K562 (cell line): ENCODE measurements around the gene PMVK.

ENCODE experiments used
- CREM ChIP-seq: IDR thresholded peaks from 2 replicates; pipeline ENCODE4 v1.6.1; 2014; ENCODE audit warnings: antibody characterized with exemption, low read depth
- HDAC6 ChIP-seq: IDR thresholded peaks from 2 replicates; pipeline ENCODE4 v1.6.1; 2012; ENCODE audit warnings: low read depth, mild to moderate bottlenecking, control low read depth, inconsistent platforms, low read length, moderate library complexity
- MYBL2 ChIP-seq, 2 experiments: fragments of 450-650 bp in 1 of 2; sonication (generic) in 1 of 2; formaldehyde crosslinking in 1 of 2; IDR thresholded peaks; 2 replicates each; pipeline versions ENCODE4 v1.6.1 to v1.8.1; 2017 to 2022; ENCODE audit warnings: borderline replicate concordance in 1 of 2, inconsistent platforms in 1 of 2, low read depth in 1 of 2, mild to moderate bottlenecking in 1 of 2, missing genetic modification reagents in 1 of 2, moderate library complexity in 1 of 2
- ZZZ3 ChIP-seq: fragments of 450-650 bp; IDR thresholded peaks from 2 replicates; pipeline ENCODE4 v1.6.1; 2016; ENCODE audit warnings: antibody characterized with exemption, mild to moderate bottlenecking, moderate library complexity
- TF ChIP-seq, protein P1 (sequence below), 3 experiments: IDR thresholded peaks in 2 of 3; conservative IDR thresholded peaks in 1 of 3; 2 replicates each; pipeline ENCODE4 v1.5.1; 2011 to 2012; ENCODE audit warnings: low read length in 3 of 3, mild to moderate bottlenecking in 3 of 3, control low read depth in 2 of 3, improper control_type of control experiment in 1 of 3, inconsistent platforms in 1 of 3, low read depth in 1 of 3, mixed read lengths in 1 of 3, moderate library complexity in 1 of 3; ENCODE audit not compliant: insufficient read depth in 2 of 3
- TF ChIP-seq, protein P2 (sequence below), 2 experiments: fragments of 450-650 bp; IDR thresholded peaks; 2 replicates each; pipeline ENCODE4 v1.6.1; 2016; ENCODE audit warnings: mild to moderate bottlenecking in 2 of 2, borderline replicate concordance in 1 of 2, low read depth in 1 of 2, moderate library complexity in 1 of 2
- TF ChIP-seq, protein P3 (sequence below): fragments of 150-350 bp; IDR thresholded peaks from 2 replicates; pipeline ENCODE4 v1.6.1; 2014; ENCODE audit warnings: low read depth, mild to moderate bottlenecking, low read length, borderline replicate concordance
- TF ChIP-seq, protein P4 (sequence below): sonication (generic); formaldehyde crosslinking; IDR thresholded peaks from 2 replicates; pipeline ENCODE4 v1.8.1; 2022; ENCODE audit warnings: missing genetic modification reagents

DNA sequence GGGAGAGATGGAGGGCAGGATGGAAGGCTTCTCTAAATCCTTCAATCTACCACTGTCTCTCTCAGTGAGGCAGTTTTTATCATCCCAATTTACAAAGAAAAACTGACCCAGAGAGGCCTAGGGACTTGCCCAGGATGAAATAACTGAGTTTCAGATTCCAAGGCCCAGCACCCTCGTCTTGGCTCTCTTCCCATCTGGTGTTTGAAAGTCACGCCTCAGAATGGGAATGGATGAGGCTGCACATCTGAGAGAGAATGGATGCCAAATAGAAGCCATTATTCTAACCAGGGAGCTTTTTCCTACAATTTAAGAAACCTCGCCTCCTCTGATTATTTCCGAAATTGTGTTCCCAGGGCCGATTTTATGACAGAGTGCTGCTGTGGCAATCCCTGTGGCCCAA lies 55.8 kb downstream of the PMVK start:
- TF ChIP-seq, protein P1, sequence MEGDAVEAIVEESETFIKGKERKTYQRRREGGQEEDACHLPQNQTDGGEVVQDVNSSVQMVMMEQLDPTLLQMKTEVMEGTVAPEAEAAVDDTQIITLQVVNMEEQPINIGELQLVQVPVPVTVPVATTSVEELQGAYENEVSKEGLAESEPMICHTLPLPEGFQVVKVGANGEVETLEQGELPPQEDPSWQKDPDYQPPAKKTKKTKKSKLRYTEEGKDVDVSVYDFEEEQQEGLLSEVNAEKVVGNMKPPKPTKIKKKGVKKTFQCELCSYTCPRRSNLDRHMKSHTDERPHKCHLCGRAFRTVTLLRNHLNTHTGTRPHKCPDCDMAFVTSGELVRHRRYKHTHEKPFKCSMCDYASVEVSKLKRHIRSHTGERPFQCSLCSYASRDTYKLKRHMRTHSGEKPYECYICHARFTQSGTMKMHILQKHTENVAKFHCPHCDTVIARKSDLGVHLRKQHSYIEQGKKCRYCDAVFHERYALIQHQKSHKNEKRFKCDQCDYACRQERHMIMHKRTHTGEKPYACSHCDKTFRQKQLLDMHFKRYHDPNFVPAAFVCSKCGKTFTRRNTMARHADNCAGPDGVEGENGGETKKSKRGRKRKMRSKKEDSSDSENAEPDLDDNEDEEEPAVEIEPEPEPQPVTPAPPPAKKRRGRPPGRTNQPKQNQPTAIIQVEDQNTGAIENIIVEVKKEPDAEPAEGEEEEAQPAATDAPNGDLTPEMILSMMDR (IDR thresholded peaks at IDR 0.05 in 2 of 3, conservative IDR thresholded peaks at IDR 0.05 in 1 of 3; ENCODE audit: insufficient read depth in 2 of 3, low read depth in 1 of 3, low read length in 3 of 3) = no peak
- TF ChIP-seq ZZZ3 (no peak), CREM (no peak), MYBL2 (IDR thresholded peaks at IDR 0.05; ENCODE audit: low read depth) (no peak), MYBL2 (CRISPR knock-in tag; IDR thresholded peaks at IDR 0.05; ENCODE audit: borderline replicate concordance) (no peak), HDAC6 (no peak)
- TF ChIP-seq, protein P2, sequence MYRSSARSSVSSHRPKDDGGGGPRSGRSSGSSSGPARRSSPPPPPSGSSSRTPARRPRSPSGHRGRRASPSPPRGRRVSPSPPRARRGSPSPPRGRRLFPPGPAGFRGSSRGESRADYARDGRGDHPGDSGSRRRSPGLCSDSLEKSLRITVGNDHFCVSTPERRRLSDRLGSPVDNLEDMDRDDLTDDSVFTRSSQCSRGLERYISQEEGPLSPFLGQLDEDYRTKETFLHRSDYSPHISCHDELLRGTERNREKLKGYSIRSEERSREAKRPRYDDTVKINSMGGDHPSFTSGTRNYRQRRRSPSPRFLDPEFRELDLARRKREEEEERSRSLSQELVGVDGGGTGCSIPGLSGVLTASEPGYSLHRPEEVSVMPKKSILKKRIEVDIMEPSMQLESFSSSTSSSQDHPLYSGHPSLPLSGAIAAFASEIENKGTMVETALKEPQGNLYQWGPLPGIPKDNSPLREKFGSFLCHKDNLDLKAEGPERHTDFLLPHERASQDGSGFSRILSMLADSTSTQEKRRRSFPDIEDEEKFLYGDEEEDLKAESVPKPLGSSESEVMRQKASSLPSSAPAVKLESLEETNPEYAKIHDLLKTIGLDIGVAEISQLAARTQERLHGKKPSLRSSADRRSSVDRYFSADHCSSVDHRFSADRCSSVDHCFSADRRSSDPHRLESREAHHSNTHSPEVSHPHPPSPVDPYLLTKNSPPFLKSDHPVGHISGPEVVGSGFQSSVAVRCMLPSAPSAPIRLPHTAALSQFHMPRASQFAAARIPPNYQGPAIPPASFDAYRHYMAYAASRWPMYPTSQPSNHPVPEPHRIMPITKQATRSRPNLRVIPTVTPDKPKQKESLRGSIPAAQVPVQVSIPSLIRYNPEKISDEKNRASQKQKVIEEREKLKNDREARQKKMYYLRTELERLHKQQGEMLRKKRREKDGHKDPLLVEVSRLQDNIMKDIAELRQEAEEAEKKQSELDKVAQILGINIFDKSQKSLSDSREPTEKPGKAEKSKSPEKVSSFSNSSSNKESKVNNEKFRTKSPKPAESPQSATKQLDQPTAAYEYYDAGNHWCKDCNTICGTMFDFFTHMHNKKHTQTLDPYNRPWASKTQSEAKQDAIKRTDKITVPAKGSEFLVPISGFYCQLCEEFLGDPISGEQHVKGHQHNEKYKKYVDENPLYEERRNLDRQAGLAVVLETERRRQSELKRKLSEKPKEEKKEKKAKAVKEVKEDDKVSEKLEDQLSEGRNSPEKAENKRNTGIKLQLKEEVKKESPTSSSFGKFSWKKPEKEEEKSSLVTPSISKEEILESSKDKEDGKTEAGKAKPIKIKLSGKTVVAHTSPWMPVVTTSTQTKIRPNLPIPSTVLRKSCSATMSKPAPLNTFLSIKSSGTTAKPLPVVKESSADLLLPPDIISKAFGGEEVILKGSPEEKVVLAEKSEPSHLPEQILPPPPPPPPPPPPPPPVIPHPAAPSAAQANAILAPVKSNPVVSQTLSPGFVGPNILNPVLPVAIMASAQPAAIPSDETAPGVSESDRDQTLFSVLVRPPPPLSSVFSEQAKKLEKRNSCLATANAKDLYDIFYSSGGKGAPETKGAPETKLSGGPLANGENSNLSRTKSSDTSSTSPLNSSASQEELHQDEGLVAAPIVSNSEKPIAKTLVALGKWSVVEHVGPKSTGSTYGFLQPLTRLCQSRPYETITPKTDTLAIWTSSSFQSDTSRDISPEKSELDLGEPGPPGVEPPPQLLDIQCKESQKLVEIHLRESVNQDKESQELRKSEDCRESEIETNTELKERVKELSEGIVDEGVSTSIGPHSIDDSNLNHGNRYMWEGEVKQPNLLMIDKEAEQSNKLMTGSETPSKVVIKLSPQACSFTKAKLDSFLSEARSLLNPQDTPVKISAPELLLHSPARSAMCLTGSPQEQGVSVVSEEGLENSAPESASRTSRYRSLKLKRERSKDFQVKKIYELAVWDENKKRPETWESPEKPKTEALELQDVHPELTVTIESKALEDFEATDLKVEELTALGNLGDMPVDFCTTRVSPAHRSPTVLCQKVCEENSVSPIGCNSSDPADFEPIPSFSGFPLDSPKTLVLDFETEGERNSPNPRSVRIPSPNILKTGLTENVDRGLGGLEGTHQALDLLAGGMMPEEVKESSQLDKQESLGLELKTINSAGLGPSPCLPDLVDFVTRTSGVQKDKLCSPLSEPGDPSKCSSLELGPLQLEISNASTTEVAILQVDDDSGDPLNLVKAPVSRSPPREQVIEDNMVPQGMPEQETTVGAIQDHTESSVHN (IDR thresholded peaks at IDR 0.05; ENCODE audit: borderline replicate concordance in 1 of 2, low read depth in 1 of 2) = no peak
- TF ChIP-seq, protein P3, sequence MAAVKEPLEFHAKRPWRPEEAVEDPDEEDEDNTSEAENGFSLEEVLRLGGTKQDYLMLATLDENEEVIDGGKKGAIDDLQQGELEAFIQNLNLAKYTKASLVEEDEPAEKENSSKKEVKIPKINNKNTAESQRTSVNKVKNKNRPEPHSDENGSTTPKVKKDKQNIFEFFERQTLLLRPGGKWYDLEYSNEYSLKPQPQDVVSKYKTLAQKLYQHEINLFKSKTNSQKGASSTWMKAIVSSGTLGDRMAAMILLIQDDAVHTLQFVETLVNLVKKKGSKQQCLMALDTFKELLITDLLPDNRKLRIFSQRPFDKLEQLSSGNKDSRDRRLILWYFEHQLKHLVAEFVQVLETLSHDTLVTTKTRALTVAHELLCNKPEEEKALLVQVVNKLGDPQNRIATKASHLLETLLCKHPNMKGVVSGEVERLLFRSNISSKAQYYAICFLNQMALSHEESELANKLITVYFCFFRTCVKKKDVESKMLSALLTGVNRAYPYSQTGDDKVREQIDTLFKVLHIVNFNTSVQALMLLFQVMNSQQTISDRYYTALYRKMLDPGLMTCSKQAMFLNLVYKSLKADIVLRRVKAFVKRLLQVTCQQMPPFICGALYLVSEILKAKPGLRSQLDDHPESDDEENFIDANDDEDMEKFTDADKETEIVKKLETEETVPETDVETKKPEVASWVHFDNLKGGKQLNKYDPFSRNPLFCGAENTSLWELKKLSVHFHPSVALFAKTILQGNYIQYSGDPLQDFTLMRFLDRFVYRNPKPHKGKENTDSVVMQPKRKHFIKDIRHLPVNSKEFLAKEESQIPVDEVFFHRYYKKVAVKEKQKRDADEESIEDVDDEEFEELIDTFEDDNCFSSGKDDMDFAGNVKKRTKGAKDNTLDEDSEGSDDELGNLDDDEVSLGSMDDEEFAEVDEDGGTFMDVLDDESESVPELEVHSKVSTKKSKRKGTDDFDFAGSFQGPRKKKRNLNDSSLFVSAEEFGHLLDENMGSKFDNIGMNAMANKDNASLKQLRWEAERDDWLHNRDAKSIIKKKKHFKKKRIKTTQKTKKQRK = no peak
- TF ChIP-seq, protein P4, sequence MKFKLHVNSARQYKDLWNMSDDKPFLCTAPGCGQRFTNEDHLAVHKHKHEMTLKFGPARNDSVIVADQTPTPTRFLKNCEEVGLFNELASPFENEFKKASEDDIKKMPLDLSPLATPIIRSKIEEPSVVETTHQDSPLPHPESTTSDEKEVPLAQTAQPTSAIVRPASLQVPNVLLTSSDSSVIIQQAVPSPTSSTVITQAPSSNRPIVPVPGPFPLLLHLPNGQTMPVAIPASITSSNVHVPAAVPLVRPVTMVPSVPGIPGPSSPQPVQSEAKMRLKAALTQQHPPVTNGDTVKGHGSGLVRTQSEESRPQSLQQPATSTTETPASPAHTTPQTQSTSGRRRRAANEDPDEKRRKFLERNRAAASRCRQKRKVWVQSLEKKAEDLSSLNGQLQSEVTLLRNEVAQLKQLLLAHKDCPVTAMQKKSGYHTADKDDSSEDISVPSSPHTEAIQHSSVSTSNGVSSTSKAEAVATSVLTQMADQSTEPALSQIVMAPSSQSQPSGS (CRISPR knock-in tag) = no peak
